DMS153 treated with DMSO at 0.1 percent for 48 hours (cell line): ENCODE results near the gene SEMA6C.
"Not testable (repeated sequence)": the region's sequence is repeated elsewhere in the genome, so short reads cannot be mapped to it uniquely, and the experiment has no call there.

Source experiments
- DNase-seq: peaks from one replicate; lab custom pipeline; 2025; ENCODE audit not compliant: unreplicated experiment; lab: John Stamatoyannopoulos, UW

Gene SEMA6C, protein sequence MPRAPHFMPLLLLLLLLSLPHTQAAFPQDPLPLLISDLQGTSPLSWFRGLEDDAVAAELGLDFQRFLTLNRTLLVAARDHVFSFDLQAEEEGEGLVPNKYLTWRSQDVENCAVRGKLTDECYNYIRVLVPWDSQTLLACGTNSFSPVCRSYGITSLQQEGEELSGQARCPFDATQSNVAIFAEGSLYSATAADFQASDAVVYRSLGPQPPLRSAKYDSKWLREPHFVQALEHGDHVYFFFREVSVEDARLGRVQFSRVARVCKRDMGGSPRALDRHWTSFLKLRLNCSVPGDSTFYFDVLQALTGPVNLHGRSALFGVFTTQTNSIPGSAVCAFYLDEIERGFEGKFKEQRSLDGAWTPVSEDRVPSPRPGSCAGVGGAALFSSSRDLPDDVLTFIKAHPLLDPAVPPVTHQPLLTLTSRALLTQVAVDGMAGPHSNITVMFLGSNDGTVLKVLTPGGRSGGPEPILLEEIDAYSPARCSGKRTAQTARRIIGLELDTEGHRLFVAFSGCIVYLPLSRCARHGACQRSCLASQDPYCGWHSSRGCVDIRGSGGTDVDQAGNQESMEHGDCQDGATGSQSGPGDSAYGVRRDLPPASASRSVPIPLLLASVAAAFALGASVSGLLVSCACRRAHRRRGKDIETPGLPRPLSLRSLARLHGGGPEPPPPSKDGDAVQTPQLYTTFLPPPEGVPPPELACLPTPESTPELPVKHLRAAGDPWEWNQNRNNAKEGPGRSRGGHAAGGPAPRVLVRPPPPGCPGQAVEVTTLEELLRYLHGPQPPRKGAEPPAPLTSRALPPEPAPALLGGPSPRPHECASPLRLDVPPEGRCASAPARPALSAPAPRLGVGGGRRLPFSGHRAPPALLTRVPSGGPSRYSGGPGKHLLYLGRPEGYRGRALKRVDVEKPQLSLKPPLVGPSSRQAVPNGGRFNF

GRCh38 chr1:151146412-151147131 lies at the start of gene SEMA6C:
Gene SEMA6C (minus strand): TSS chr1:151146631. CDS start chr1:151142621, 4,010 bp downstream.
- DNase-seq: peak; percentile 93

DNA sequence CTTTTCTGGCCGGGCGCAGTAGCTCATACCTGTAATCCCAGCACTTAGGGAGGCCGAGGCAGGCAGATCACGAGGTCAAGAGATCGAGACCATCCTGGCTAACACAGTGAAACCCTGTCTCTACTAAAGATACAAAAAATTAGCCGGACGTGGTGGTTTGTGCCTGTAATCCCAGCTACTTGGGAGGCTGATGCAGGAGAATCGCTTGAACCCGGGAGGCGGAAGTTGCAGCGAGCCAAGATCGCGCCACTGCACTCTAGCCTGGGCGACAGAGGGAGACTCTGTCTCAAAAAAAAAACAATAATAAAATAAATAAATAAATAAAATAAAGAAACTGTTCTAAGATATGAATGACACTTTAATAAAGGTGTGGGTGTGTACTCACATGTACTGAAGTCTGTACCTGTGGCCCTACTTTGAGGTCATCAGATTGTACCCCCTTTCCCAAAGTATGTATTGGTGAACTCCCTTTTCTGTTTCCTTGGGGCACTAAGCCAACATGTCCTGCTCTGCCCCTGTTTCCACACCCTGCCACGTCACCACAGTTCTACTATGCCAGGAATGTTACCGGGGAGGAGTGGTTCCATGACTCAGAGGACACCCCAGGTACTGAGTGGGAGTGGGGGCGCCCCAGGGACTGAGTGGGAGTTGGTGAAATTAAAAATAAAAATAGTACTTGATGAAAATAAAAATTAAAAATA lies 48.6 kb upstream of the SEMA6C start:
- DNase-seq: not testable (repeated sequence)

DNA sequence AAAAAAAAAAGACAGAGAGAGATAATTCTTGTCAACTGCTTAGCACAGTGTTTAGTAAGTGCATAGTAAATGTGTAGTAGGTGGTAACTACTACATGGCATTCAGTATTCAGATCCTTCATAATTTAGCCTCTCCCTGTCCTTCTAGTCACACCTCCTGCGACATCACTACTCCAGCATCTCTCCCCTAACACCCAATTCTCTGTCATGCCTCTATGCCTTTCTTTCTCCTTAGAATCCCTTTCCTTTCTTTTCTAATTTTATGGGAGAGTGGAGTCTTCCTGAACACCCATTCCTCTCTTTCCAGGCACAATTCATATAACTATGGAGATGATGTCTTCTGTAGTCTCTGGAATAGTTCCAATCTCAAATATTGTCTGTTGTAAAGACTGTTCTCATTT lies 47.4 kb upstream of the SEMA6C start:
- DNase-seq: no peak

DNA sequence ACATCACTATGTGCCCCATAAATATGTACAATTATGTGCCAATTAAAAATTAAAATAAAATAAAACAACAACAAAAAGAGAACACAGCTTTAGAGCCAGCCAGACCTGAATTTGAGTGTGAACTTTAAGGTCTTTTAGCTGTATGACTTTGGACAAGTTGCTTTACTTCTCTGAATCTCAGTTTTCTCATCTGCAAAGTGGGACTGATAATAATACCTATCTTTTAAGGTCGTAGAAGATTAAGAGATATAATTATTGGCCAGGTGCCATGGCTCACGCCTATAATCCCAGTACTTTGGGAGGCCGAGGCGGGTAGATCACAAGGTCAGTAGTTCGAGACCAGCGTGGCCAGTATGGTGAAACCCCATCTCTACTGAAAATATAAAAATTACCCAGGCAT lies 46.9 kb upstream of the SEMA6C start:
- no peak for DNase-seq

GRCh38 chr1:151192047-151192446 lies 45.6 kb upstream of the SEMA6C start:
- no peak for DNase-seq

DNA sequence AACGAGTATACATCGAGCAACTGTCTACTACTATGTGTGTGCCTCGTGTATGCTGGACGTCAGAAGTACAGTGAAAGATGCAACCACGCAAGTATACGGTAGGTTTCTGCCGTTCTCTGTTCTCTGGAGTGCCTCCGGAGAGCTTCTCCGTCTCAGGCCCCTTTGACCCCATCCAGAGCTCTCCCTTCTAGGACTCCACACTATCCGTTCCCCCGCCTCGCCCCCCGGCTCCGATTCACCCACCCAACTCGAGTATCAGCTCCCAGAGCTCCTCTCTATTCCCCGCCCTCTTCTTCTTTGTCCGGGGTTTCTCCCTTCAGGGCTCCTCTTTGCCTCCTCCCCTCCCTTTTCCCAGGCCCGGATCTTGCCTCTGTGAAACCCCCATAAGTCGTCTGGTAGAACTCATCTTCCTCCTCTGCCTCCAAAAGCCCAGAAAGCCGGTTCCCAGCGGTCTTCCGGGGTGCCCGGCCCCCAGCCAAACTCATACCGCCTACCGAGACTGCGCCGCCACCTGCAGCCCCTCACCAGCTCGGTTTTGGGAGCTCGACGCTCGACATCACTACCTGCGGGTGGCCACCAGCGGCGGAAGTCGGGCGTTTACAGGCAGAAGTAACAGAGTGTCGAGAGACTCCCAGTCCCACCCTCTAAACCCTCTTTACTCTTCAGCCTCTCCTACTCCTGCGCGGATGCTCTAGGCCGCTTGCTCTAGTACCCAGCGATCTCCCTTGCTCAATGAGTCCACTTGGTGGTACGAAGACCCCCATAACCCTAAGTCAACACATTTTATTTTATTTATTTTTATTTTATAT lies 43.4 kb upstream of the SEMA6C start, which contains the start of gene VPS72:
Gene VPS72 (minus strand): TSS at position 561 of the 809 bp plus-strand sequence. CDS start 76 bp downstream, at position 485.
- DNase-seq: peak; percentile 94

- not testable (repeated sequence) for DNase-seq
Observed at GRCh38 chr1:151188667-151189066, 42.2 kb upstream of the SEMA6C start.

GRCh38 chr1:151187205-151187604 lies 40.8 kb upstream of the SEMA6C start:
- DNase-seq: no peak

DNA sequence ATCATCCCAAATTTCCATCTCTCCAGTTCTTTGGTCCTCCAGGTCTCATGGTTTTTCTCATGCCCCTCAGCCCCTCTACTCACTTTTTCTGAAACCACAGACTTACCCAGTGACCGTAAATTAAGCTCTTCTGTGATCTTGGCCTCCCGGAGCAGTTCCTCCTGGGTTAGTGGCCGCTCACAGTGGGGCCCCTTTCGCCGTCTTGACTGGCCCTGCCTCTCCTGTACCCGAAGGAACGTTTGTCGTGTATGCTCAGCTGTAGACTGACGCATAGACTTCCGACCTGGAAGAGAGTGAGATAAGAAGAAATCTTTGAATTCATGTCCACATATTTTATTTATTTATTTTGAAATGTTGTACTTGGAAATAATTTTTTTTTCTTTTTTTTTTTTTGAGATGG lies 37.8 kb upstream of the SEMA6C start:
- no peak for DNase-seq

DNA sequence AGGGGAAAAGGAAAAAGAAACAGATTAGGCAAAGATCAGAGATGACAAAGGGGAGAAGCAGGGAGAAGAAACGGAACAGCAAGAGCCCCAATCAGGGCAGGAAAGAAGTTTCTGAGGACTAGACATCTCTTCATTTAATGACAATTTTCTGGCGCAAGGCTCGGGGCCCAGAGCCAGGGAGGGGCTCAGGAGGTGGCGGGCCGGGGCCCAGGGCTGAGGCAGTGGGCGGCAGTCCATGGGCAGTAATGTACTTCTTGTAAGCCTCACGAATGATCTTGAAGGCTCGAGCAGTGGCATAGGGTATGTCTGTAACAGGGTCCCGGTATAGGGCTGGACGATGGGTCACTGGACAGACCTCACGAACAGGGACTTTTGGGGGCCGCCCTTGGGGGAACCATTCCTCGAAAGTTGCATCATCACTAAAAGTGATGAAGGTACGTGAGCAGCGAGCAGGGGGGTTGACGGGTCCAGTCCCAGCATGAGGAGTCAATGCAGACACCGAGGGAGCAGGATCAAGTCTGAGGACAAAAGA lies 30.1 kb upstream of the SEMA6C start:
- DNase-seq: no peak

DNA sequence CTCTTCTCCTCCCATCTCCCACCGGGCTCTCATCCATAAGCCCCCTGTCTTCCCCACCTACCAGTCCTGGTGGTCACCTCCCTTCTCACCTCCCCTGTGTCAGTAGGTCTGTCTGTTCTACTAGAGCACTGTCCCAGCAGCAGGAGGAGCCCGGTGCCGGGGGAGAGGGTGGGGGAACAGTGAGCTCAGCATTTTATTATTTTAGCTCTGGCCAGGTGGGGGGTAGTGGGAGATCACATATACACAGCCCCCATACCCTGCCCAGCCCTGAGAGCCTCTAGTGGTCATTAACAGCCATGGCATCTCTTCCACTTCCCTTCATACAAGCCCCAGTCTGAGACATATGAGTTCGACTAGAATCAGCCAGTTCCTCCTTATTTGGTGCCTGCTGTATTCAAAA lies 29.4 kb upstream of the SEMA6C start, which contains the start of gene TMOD4:
Gene TMOD4 (minus strand): TSS at position 119 of the 400 bp plus-strand sequence. CDS start 1,106 bp downstream, outside the sequence.
- no peak for DNase-seq

- no peak for DNase-seq
Observed at GRCh38 chr1:151175041-151175741, 28.8 kb upstream of the SEMA6C start.

GRCh38 chr1:151171190-151171589 lies 24.8 kb upstream of the SEMA6C start:
- DNase-seq: no peak

DNA sequence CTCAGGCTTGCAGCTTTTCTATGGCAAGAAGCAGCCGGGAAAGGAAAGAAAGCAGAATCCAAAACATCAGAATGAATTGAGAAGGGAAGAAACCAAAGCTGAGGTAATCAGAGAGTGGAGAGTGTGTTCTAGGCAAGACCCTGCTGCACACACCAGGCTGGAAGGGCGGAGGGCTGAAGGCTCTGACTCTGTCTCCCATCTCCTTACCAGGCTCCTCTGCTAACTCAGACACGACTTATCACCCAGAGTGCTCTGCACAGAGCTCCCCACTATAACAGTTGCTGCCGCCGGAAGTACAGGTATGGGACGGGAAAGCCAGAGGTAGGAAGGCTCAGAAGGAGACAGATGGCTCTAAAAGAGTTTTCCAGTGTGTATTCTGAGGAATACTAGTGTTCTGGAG lies 20.7 kb upstream of the SEMA6C start:
- DNase-seq: no peak

DNA sequence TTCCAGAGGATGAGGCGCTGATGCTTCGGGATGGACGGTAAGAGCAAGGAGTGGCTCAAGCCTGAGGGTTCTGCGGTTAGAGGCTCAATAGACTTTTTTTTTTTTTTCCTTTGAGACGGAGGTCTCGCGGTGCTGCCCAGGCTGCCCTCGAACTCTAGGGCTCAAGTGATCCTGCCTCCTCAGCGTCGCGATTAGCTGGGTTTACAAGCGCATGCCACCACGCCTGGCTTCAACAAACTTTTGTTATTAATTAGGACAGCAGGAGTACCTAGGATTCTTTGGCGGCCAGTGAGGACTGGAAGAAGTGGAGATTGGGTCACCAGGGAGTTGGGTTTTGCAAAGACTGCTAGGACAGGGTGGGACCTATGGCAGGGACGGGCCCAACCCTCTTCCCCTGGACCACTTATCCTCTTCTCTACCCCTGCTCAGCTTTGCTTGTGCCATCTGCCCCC lies 20.1 kb upstream of the SEMA6C start:
- no peak for DNase-seq

GRCh38 chr1:151165738-151166504 lies 19.5 kb upstream of the SEMA6C start, which contains the start of the genes LYSMD1 and SCNM1:
Gene LYSMD1 (minus strand): TSS chr1:151165902. CDS start chr1:151165258, 644 bp downstream.
Gene SCNM1 (plus strand): TSS chr1:151166144. CDS start chr1:151166153, 9 bp downstream.
- DNase-seq: peak; percentile 99

DNA sequence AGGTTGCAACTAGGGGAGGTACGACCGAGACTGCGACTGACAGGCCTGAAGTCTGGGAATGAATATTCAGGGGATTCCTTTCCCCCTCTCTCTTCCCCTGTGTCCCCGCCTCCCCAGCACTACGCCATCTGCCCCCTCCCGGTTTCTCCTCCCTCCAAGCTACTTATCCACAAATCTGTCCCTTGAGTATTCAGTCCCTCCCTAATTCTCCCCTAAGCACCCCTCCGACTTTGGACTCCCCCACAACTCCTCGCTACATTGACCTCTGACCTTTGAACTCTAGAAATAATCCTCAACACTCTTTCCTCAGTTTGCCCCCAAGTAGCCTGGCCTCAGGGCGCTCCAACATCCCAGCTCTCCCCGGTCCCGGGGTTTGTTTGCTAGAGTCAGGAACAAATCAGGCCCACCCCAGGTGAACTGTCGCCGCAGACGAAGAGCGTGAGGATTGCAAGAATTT lies 18.9 kb upstream of the SEMA6C start:
- peak; percentile 56 for DNase-seq
